MM.1S (cell line): ENCODE data around the gene TXNRD1.

Experiments used
- DNase-seq: peaks from one replicate; pipeline ENCODE4 v3.0.0-alpha.2; 2015
- H2AFZ ChIP-seq: fragments of 300-600 bp; sonication (generic); 2 replicates; pipeline ENCODE4 v1.6.0; 2016; ENCODE audit warnings: antibody characterized with exemption, low read length
- H3F3A ChIP-seq: fragments of 300-600 bp; sonication (generic); 2 replicates; pipeline ENCODE4 v1.6.1; 2016; ENCODE audit warnings: mild to moderate bottlenecking, antibody characterized with exemption, low read length, moderate library complexity, mixed read lengths; ENCODE audit not compliant: insufficient read depth
- H3K27ac ChIP-seq: fragments of 300-600 bp; sonication (generic); 2 replicates; pipeline ENCODE4 v1.5.1; 2016; ENCODE audit warnings: mild to moderate bottlenecking, low read length
- H3K27me3 ChIP-seq: fragments of 300-600 bp; sonication (generic); replicated peaks from 2 replicates; pipeline ENCODE4 v1.6.0; 2016; ENCODE audit warnings: low read length; ENCODE audit not compliant: insufficient read depth
- H3K36me3 ChIP-seq: fragments of 300-600 bp; sonication (generic); replicated peaks from 2 replicates; pipeline ENCODE4 v1.6.1; 2016; ENCODE audit warnings: mild to moderate bottlenecking, low read length, mixed read lengths; ENCODE audit not compliant: insufficient read depth
- H3K4me1 ChIP-seq: fragments of 300-600 bp; sonication (generic); 2 replicates; pipeline ENCODE4 v1.6.1; 2016; ENCODE audit warnings: low read length, mixed read lengths
- H3K4me2 ChIP-seq: fragments of 300-600 bp; sonication (generic); 2 replicates; pipeline ENCODE4 v1.6.0; 2016; ENCODE audit warnings: low read depth, low read length
- H3K4me3 ChIP-seq: fragments of 300-600 bp; sonication (generic); 2 replicates; pipeline ENCODE4 v1.5.1; 2016; ENCODE audit warnings: low read length, mixed read lengths
- H3K79me2 ChIP-seq: fragments of 300-600 bp; sonication (generic); 2 replicates; pipeline ENCODE4 v1.6.1; 2016; ENCODE audit warnings: mixed run types, low read length, mixed read lengths
- H3K9ac ChIP-seq: fragments of 300-600 bp; sonication (generic); 2 replicates; pipeline ENCODE4 v1.6.1; 2016; ENCODE audit warnings: low read length, mixed read lengths
- H3K9me2 ChIP-seq: fragments of 300-600 bp; sonication (generic); replicated peaks from 2 replicates; pipeline ENCODE4 v1.6.1; 2016; ENCODE audit warnings: mild to moderate bottlenecking, low read length, mixed read lengths; ENCODE audit not compliant: insufficient read depth
- H3K9me3 ChIP-seq: fragments of 300-600 bp; sonication (generic); replicated peaks from 2 replicates; pipeline ENCODE4 v1.6.1; 2016; ENCODE audit warnings: mild to moderate bottlenecking, low read length, mixed read lengths; ENCODE audit not compliant: insufficient read depth
- H4K20me1 ChIP-seq: fragments of 300-600 bp; sonication (generic); 2 replicates; pipeline ENCODE4 v1.6.1; 2016; ENCODE audit warnings: mild to moderate bottlenecking, low read length, moderate library complexity, mixed read lengths; ENCODE audit not compliant: insufficient read depth
- CTCF ChIP-seq: fragments of 300-600 bp; sonication (generic); IDR thresholded peaks from 2 replicates; pipeline ENCODE4 v1.5.1; 2016; ENCODE audit warnings: antibody characterized with exemption, low read length, mixed read lengths
- EZH2 ChIP-seq: fragments of 300-600 bp; sonication (generic); optimal IDR thresholded peaks from 2 replicates; pipeline ENCODE3; 2017; ENCODE audit warnings: low read depth, mild to moderate bottlenecking, antibody characterized with exemption, low read length, mixed read lengths
- EZH2phosphoT487 ChIP-seq: fragments of 300-600 bp; sonication (generic); IDR thresholded peaks from 2 replicates; pipeline ENCODE4 v1.6.1; 2018; ENCODE audit warnings: antibody characterized with exemption, low read length

Gene TXNRD1

GRCh38 chr12:104250366-104251125 is 35.0 kb downstream of the TXNRD1 start:
- H3K9me3 ChIP-seq: no peaks in the 10 kb centered on the region
- no peaks in the 10 kb centered on the region for H4K20me1 ChIP-seq
- H3K27me3 ChIP-seq: no peaks in the 10 kb centered on the region
- H3K4me2 ChIP-seq: no peak overlapping the region
- no peaks in the 10 kb centered on the region for H3K79me2 ChIP-seq
- DNase-seq: no peak
- H3F3A ChIP-seq: no peaks in the 10 kb centered on the region
- H3K9me2 ChIP-seq: no peaks in the 10 kb centered on the region
- no peak for TF ChIP-seq CTCF
- TF ChIP-seq EZH2: no peak
- no peak for TF ChIP-seq EZH2phosphoT487
- no peak overlapping the region for H3K9ac ChIP-seq
- no peaks in the 10 kb centered on the region for H3K36me3 ChIP-seq
- no peak overlapping the region for H3K27ac ChIP-seq
- H3K4me1 ChIP-seq: no peaks in the 10 kb centered on the region
- no peak overlapping the region for H3K4me3 ChIP-seq
- H2AFZ ChIP-seq: no peak overlapping the region

GRCh38 chr12:104257913-104258472 is 42.4 kb downstream of the TXNRD1 start:
- H3K4me1 ChIP-seq: no peaks in the 10 kb centered on the region
- no peak overlapping the region for H3K4me2 ChIP-seq
- TF ChIP-seq CTCF (no peak), EZH2 (no peak), EZH2phosphoT487 (no peak)

GRCh38 chr12:104258476-104259067 is 43.0 kb downstream of the TXNRD1 start:
- DNase-seq: no peak
- no peak for TF ChIP-seq EZH2phosphoT487
- no peak for TF ChIP-seq CTCF
- no peak for TF ChIP-seq EZH2
- no peaks in the 10 kb centered on the region for H3K27me3 ChIP-seq
- H4K20me1 ChIP-seq: no peaks in the 10 kb centered on the region
- H3K4me2 ChIP-seq: no peak overlapping the region
- no peak overlapping the region for H2AFZ ChIP-seq
- H3K79me2 ChIP-seq: no peaks in the 10 kb centered on the region
- H3F3A ChIP-seq: no peaks in the 10 kb centered on the region
- no peak overlapping the region for H3K27ac ChIP-seq
- no peak overlapping the region for H3K9ac ChIP-seq
- no peaks in the 10 kb centered on the region for H3K9me3 ChIP-seq
- no peak overlapping the region for H3K4me3 ChIP-seq
- no peaks in the 10 kb centered on the region for H3K36me3 ChIP-seq
- H3K9me2 ChIP-seq: no peaks in the 10 kb centered on the region
- no peaks in the 10 kb centered on the region for H3K4me1 ChIP-seq

More at GRCh38 chr12:104257913-104258472, 42.4 kb downstream of the TXNRD1 start:
- DNase-seq: no peak
- Histone ChIP-seq H3K36me3 (no peaks in the 10 kb centered on the region), H3K9ac (no peak overlapping the region), H3K27me3 (no peaks in the 10 kb centered on the region), H3K4me3 (no peak overlapping the region), H3K9me3 (no peaks in the 10 kb centered on the region), H4K20me1 (no peaks in the 10 kb centered on the region), H3K9me2 (no peaks in the 10 kb centered on the region), H3K79me2 (no peaks in the 10 kb centered on the region), H3K27ac (no peak overlapping the region), H3F3A (no peaks in the 10 kb centered on the region), H2AFZ (no peak overlapping the region)
